ENCODE measurements around the gene ZBTB16.

- TF ChIP-seq, protein P1, sequence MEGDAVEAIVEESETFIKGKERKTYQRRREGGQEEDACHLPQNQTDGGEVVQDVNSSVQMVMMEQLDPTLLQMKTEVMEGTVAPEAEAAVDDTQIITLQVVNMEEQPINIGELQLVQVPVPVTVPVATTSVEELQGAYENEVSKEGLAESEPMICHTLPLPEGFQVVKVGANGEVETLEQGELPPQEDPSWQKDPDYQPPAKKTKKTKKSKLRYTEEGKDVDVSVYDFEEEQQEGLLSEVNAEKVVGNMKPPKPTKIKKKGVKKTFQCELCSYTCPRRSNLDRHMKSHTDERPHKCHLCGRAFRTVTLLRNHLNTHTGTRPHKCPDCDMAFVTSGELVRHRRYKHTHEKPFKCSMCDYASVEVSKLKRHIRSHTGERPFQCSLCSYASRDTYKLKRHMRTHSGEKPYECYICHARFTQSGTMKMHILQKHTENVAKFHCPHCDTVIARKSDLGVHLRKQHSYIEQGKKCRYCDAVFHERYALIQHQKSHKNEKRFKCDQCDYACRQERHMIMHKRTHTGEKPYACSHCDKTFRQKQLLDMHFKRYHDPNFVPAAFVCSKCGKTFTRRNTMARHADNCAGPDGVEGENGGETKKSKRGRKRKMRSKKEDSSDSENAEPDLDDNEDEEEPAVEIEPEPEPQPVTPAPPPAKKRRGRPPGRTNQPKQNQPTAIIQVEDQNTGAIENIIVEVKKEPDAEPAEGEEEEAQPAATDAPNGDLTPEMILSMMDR (conservative IDR thresholded peaks at IDR 0.05) = no peak
- TF ChIP-seq EZH2 (IDR thresholded peaks at IDR 0.05; ENCODE audit: low read depth) = no peak
Measured at GRCh38 chr11:114164546-114164945, 105.0 kb downstream of the ZBTB16 start.
